Epithelial cell of proximal tubule (primary cell): ENCODE results near the gene SNX27. TPM values are rescaled to one million over a fixed set of nuclear protein-coding genes. Genes with fewer than 3 reads are reported as not detected.
"Not testable (repeated sequence)": the region's sequence is repeated elsewhere in the genome, so short reads cannot be mapped to it uniquely, and the experiment has no call there.

Experiments
- DNase-seq: peaks from one replicate; pipeline ENCODE4 v3.0.0-alpha.2; 2011; ENCODE audit warnings: low read depth
- H3K4me3 ChIP-seq: 2 replicates; pipeline ENCODE4 v1.5.1; 2011; ENCODE audit warnings: low read depth, mild to moderate bottlenecking, low read length
- CTCF ChIP-seq: conservative IDR thresholded peaks from 2 replicates; pipeline ENCODE4 v1.5.1; 2012; ENCODE audit warnings: low read depth, mild to moderate bottlenecking, low read length
- total RNA-seq: library from RNA; depleted of rRNA; stranded (reverse); fragments of >200 nt; gene quantifications from 2 replicates; pipeline ENCODE4 v1.2.3, GENCODE V29; 2015

The SNX27 gene
- total RNA-seq, 1 donor from 2014 or later: 13.2 TPM

- peak; percentile 81 for DNase-seq
- H3K4me3 ChIP-seq: no peak overlapping the region
- TF ChIP-seq CTCF: no peak
These were observed 69.0 kb downstream of the SNX27 start for GRCh38 chr1:151680826-151681225.

GRCh38 chr1:151681923-151682322, 70.1 kb downstream of the SNX27 start:
- no peak for TF ChIP-seq CTCF
- no peak for DNase-seq
- H3K4me3 ChIP-seq: no peak overlapping the region

GRCh38 chr1:151682901-151683300, 71.1 kb downstream of the SNX27 start:
- DNase-seq, H3K4me3 ChIP-seq: not testable (repeated sequence)

- H3K4me3 ChIP-seq: no peak overlapping the region
- no peak for TF ChIP-seq CTCF
- DNase-seq: no peak
These were observed 72.3 kb downstream of the SNX27 start for GRCh38 chr1:151684128-151684527.

GRCh38 chr1:151686561-151686960, 74.7 kb downstream of the SNX27 start:
- H3K4me3 ChIP-seq: no peak overlapping the region
- no peak for DNase-seq
- TF ChIP-seq CTCF: no peak

GRCh38 chr1:151689494-151689893, 77.6 kb downstream of the SNX27 start:
- H3K4me3 ChIP-seq: no peak overlapping the region
- no peak for DNase-seq
- no peak for TF ChIP-seq CTCF

- no peak for DNase-seq
- H3K4me3 ChIP-seq: no peak overlapping the region
- TF ChIP-seq CTCF: no peak
These were observed 80.4 kb downstream of the SNX27 start for GRCh38 chr1:151692226-151692625.
